Measurements from ENCODE around the gene SYNM.

Gene SYNM

DNA sequence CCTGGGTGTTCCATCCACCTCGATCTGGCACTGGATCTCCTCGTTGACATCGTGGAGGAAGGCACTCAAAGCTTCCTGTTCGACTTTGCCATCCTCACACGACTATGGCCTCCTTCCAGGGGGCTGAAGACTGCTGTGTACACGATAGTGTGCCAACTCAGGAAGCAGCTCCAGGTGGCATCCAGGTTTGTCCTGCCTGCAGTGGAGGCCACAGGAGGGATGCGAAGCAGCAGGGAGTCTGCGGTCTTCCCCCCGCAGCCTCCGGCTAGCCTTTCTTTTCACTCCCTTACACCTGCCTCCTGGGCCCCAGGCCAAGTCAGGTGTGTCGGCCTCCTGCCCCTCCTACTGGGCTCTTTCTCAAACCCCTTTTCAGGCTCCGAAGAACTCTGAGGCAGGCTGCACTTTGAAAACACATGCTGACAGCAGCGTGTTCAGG is 32.2 kb downstream of the SYNM start:
- DNase-seq (ENCODE audit: low read depth), result no peak
- no peak for TF ChIP-seq CTCF (IDR thresholded peaks at IDR 0.05; ENCODE audit: control insufficient read depth, insufficient read depth, low read depth, low read length, missing control alignments)
- no peak overlapping the region for H3K4me3 ChIP-seq (ENCODE audit: control insufficient read depth, low read depth, low read length)

DNA sequence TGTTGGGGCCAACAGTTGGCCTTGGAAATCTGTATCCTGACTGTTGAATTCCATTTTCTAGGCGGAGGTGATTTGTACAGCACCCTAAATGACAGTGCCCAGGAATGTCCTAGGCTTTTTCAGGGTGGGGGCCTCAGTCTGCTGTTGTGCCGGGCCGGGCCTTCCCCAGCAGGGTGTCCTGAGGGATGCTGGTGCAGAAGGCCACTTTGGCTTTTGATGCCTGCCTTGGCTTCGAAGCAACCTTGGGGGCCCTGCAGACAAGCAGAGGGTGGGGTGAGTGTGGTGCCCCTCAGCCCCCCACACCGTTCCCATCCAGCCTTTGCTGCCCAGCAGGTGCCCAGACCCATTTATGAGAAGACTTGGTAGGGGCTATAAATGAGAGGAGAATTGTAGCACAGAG is 33.0 kb downstream of the SYNM start:
- no peak for TF ChIP-seq CTCF (IDR thresholded peaks at IDR 0.05; ENCODE audit: control insufficient read depth, insufficient read depth, low read depth, low read length, missing control alignments)
- DNase-seq (ENCODE audit: low read depth), result no peak
- H3K4me3 ChIP-seq (ENCODE audit: control insufficient read depth, low read depth, low read length), result no peak overlapping the region

GRCh38 chr15:99138491-99138982 is 33.7 kb downstream of the SYNM start:
- no peak for DNase-seq (ENCODE audit: low read depth)
- H3K4me3 ChIP-seq (ENCODE audit: control insufficient read depth, low read depth, low read length), result no peak overlapping the region
- TF ChIP-seq CTCF (IDR thresholded peaks at IDR 0.05; ENCODE audit: control insufficient read depth, insufficient read depth, low read depth, low read length, missing control alignments), result no peak

DNA sequence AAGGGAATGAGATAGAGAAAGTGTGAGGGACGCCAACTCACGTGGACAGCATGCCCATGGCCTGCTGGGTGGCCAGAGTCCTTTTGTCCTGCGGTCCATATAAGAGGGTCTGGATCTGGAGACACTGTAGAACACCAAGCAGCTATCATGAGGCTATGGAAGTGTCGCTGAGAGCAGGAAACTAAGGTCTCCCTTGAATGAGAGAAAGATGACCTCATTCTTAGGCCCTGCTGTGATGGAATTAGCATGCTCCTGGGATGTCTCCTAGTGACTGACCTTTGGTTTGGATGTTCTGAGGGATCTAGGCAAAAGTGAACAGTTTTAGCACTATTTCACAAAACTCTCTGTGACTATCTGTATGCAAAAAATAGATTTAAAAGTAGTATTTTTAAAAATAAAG is 34.4 kb downstream of the SYNM start:
- TF ChIP-seq CTCF (IDR thresholded peaks at IDR 0.05; ENCODE audit: control insufficient read depth, insufficient read depth, low read depth, low read length, missing control alignments), result no peak
- no peak for DNase-seq (ENCODE audit: low read depth)

GRCh38 chr15:99140590-99140989 is 35.7 kb downstream of the SYNM start:
- DNase-seq (ENCODE audit: low read depth), result no peak
- TF ChIP-seq CTCF (IDR thresholded peaks at IDR 0.05; ENCODE audit: control insufficient read depth, insufficient read depth, low read depth, low read length, missing control alignments), result no peak
- no peak overlapping the region for H3K4me3 ChIP-seq (ENCODE audit: control insufficient read depth, low read depth, low read length)

More for the DNA sequence above, 34.4 kb downstream of the SYNM start:
- H3K4me3 ChIP-seq (ENCODE audit: control insufficient read depth, low read depth, low read length), result no peak overlapping the region

- H3K4me3 ChIP-seq (ENCODE audit: control insufficient read depth, low read depth, low read length), result no peak overlapping the region
- TF ChIP-seq CTCF (IDR thresholded peaks at IDR 0.05; ENCODE audit: control insufficient read depth, insufficient read depth, low read depth, low read length, missing control alignments), result no peak
- DNase-seq (ENCODE audit: low read depth), result no peak
Observed at GRCh38 chr15:99141943-99142342, 37.1 kb downstream of the SYNM start.

DNA sequence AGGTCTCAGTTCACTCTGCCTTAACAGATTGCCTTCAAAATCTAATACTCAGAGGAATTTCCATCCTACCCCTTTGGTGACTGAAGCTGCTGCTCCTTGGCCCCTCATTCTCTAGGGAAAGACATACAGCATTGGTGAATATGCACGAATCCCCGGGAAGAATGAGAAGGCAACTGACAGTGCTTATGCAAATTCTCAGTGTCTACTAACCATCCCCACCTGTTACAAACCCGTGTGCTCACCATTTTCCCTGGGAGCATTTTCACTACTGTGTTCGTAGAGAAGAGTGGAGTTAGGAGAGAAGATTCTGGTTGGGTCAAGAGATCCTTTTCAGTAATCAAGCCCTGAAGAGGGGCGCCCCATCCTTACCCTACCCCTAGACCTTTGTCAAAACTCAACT is 37.7 kb downstream of the SYNM start:
- DNase-seq (ENCODE audit: low read depth), result no peak
- H3K4me3 ChIP-seq (ENCODE audit: control insufficient read depth, low read depth, low read length), result no peak overlapping the region
- no peak for TF ChIP-seq CTCF (IDR thresholded peaks at IDR 0.05; ENCODE audit: control insufficient read depth, insufficient read depth, low read depth, low read length, missing control alignments)
